HCT116 (cell line): ENCODE results near the gene ZNF695. TPM values are rescaled to one million over a fixed set of nuclear protein-coding genes. Genes with fewer than 3 reads are reported as not detected.
"Not testable (repeated sequence)": the region's sequence is repeated elsewhere in the genome, so short reads cannot be mapped to it uniquely, and the experiment has no call there.

Experiments
- ATAC-seq: fragments of 200-7000 bp; cut with Tn5 transposase; 2 replicates; pipeline ENCODE4 v1.9.1; 2020; ENCODE audit warnings: mild to moderate bottlenecking, moderate library complexity
- BruUV-seq: library from RNA; stranded (reverse); fragments of 400-500 nt; replicated peaks from 2 replicates; lab custom pipeline; 2021; lab: Mats Ljungman, UMichigan
- CTCF ChIA-PET: fragments of 300-600 bp; sonication (Branson Sonifier 250); formaldehyde crosslinking; loops from one replicate; lab custom pipeline; 2021; ENCODE audit warnings: antibody characterized with exemption; lab: Charles Lee
- POLR2A ChIA-PET: fragments of 300-600, 350-600 bp; sonication (Branson Sonifier 250); formaldehyde crosslinking; loops from one replicate; lab custom pipeline; 2021; ENCODE audit warnings: antibody characterized with exemption; lab: Charles Lee
- RAD21 ChIA-PET, 2 experiments: fragments of 300-600 bp; sonication (Branson Sonifier 250); formaldehyde crosslinking; loops; one replicate each; lab custom pipeline; 2023; ENCODE audit warnings: low total read pairs in 2 of 2; ENCODE audit not compliant: uncharacterized antibody in 2 of 2, unreplicated experiment in 2 of 2, low non-redundant PET in 1 of 2; lab: Charles Lee
- DNase-seq: peaks from one replicate; pipeline ENCODE4 v3.0.0-alpha.2; 2010; ENCODE audit warnings: low read depth, low spot score
- H2AFZ ChIP-seq: fragments of 200-600 bp; shearing (Covaris generic), sonication (generic); 2 replicates; pipeline ENCODE4 v1.6.1; 2017; ENCODE audit warnings: low read depth, mixed run types, mixed read lengths, antibody characterized with exemption, low read length; ENCODE audit not compliant: poor library complexity, severe bottlenecking
- H3K27ac ChIP-seq: 2 replicates; pipeline ENCODE4 v1.5.1; 2012; ENCODE audit warnings: low read depth, low read length
- H3K27me3 ChIP-seq: fragments of 200-600 bp; sonication (generic); 2 replicates; pipeline ENCODE4 v1.6.1; 2016; ENCODE audit warnings: mixed run types, low read length, mixed read lengths; ENCODE audit not compliant: insufficient read depth
- H3K36me3 ChIP-seq, 2 experiments: fragments of 200-500 bp in 1 of 2; fragments of 200-600 bp in 1 of 2; sonication (Bioruptor generic) in 1 of 2; sonication (generic) in 1 of 2; 2 replicates each; pipeline versions ENCODE4 v1.5.1 to v1.6.1; 2014 to 2016; ENCODE audit warnings: low read length in 2 of 2, inconsistent platforms in 1 of 2, mixed read lengths in 1 of 2, mixed run types in 1 of 2; ENCODE audit not compliant: insufficient read depth in 2 of 2, control insufficient read depth in 1 of 2
- H3K4me1 ChIP-seq, 2 experiments: fragments of 200-600 bp in 1 of 2; sonication (generic) in 1 of 2; 2 replicates each; pipeline versions ENCODE4 v1.5.1 to v1.6.1; 2012 to 2017; ENCODE audit warnings: low read length in 2 of 2, inconsistent platforms in 1 of 2, mild to moderate bottlenecking in 1 of 2, mixed read lengths in 1 of 2, mixed run types in 1 of 2, moderate library complexity in 1 of 2; ENCODE audit not compliant: insufficient read depth in 2 of 2, control insufficient read depth in 1 of 2
- H3K4me2 ChIP-seq: fragments of 200-600 bp; sonication (generic); 2 replicates; pipeline ENCODE4 v1.6.1; 2017; ENCODE audit warnings: mixed run types, low read length, mixed read lengths
- H3K4me3 ChIP-seq, 2 experiments: fragments of 200-600 bp in 1 of 2; sonication (generic) in 1 of 2; replicated peaks in 1 of 2; 2 replicates each; pipeline ENCODE4 v1.5.1; 2011 to 2016; ENCODE audit warnings: low read length in 2 of 2, control low read depth in 1 of 2, low read depth in 1 of 2, mild to moderate bottlenecking in 1 of 2, mixed read lengths in 1 of 2, mixed run types in 1 of 2
- H3K79me2 ChIP-seq: fragments of 200-600 bp; sonication (generic); 2 replicates; pipeline ENCODE4 v1.6.1; 2017; ENCODE audit warnings: mild to moderate bottlenecking, mixed run types, low read length, moderate library complexity, mixed read lengths; ENCODE audit not compliant: insufficient read depth
- H3K9ac ChIP-seq: fragments of 200-600 bp; sonication (generic); 2 replicates; pipeline ENCODE4 v1.6.1; 2016; ENCODE audit warnings: low read length, mixed read lengths
- H3K9me2 ChIP-seq: fragments of 200-600 bp; sonication (generic), shearing (Covaris generic); 2 replicates; pipeline ENCODE4 v1.6.1; 2017; ENCODE audit warnings: mixed run types, mild to moderate bottlenecking, moderate library complexity; ENCODE audit not compliant: insufficient read depth
- H3K9me3 ChIP-seq, 2 experiments: fragments of 200-500 bp in 1 of 2; fragments of 200-600 bp in 1 of 2; sonication (Bioruptor generic) in 1 of 2; sonication (generic) in 1 of 2; 2 replicates each; pipeline ENCODE4 v1.6.1; 2014 to 2017; ENCODE audit warnings: low read length in 2 of 2, mixed read lengths in 2 of 2, inconsistent platforms in 1 of 2, low read depth in 1 of 2, mild to moderate bottlenecking in 1 of 2, mixed run types in 1 of 2, moderate library complexity in 1 of 2; ENCODE audit not compliant: control insufficient read depth in 1 of 2, insufficient read depth in 1 of 2
- H4K20me1 ChIP-seq: fragments of 200-600 bp; sonication (generic), shearing (Covaris generic); 2 replicates; pipeline ENCODE4 v1.6.1; 2017; ENCODE audit warnings: mixed run types, mild to moderate bottlenecking, moderate library complexity; ENCODE audit not compliant: insufficient read depth
- EZH2phosphoT487 ChIP-seq: fragments of 200-600 bp; IDR thresholded peaks from 2 replicates; pipeline ENCODE4 v1.6.1; 2018; ENCODE audit warnings: antibody characterized with exemption, borderline replicate concordance
- JUND ChIP-seq: IDR thresholded peaks from 2 replicates; pipeline ENCODE4 v1.6.1; 2012
- RAD21 ChIP-seq: IDR thresholded peaks from 2 replicates; pipeline ENCODE4 v1.6.1; 2012; ENCODE audit warnings: low read depth, mild to moderate bottlenecking
- ZNF274 ChIP-seq: fragments of 200-500 bp; sonication (Bioruptor generic); IDR thresholded peaks from 2 replicates; pipeline ENCODE4 v1.6.1; 2014; ENCODE audit warnings: mild to moderate bottlenecking, low read depth, low read length, inconsistent platforms
- intact Hi-C: fragments of 100-400 bp; cut with micrococcal nuclease; formaldehyde crosslinking; loops from 2 replicates; pipeline ENCODE4 v1.10.0; 2022
- total RNA-seq: library from RNA; stranded (reverse); gene quantifications from one replicate; pipeline ENCODE4 v1.2.1, GENCODE V29; 2021; ENCODE audit not compliant: unreplicated experiment
- TF ChIP-seq, protein P1 (sequence below): IDR thresholded peaks from 2 replicates; pipeline ENCODE4 v1.6.1; 2011; ENCODE audit warnings: mild to moderate bottlenecking, low read length, moderate library complexity; ENCODE audit not compliant: insufficient replicate concordance; ENCODE audit errors: extremely low read depth

ZNF695 gene
- total RNA-seq, 1 experiment from 2014 or later = 14.9 TPM

DNA sequence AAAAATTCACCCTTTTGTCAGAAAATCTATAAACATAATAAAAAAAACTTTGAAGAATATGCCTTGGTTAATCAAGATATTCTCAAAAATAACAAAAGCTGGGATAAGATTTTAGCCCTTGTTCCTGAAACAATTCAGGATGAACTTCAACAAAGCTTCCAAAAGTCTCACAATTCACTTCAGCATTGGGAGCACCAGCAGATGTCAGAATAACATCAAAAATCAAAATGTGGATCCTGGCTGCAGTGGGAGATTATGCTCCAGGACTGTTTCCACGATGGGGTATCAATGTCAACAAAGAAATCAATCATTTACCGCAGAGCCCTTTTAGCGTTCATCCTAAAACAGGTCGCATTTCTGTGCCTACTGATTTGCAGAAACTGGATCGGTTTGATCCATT lies 35.5 kb upstream of the ZNF695 start:
- Histone ChIP-seq H3K36me3 (peaks cover 0 to 4% of the 10 kb centered on the region in 2 experiments; a peak in 1 of 4 replicates), H3K9me2 (no peaks in the 10 kb centered on the region), H3K79me2 (peaks cover 31% of the 10 kb centered on the region), H4K20me1 (no peaks in the 10 kb centered on the region), H2AFZ (no peak overlapping the region), H3K27ac (no peak overlapping the region), H3K9me3 (peaks cover 34 to 62% of the 10 kb centered on the region in 2 experiments; a peak in 3 of 4 replicates), H3K4me2 (no peak overlapping the region), H3K9ac (no peak overlapping the region), H3K4me3 (no peak overlapping the region), H3K4me1 (no peaks in the 10 kb centered on the region), H3K27me3 (no peaks in the 10 kb centered on the region)
- POLR2A ChIA-PET = no interaction called here
- ATAC-seq (no peak), DNase-seq (no peak)
- RAD21 ChIA-PET = no interaction called here
- no TSS peak for BruUV-seq
- TF ChIP-seq RAD21 (0 out of 2 replicates have a peak, but pooled peaks have one; percentile 6), JUND (no peak)
- CTCF ChIA-PET = no interaction called here
- intact Hi-C loops = no loop called here

DNA sequence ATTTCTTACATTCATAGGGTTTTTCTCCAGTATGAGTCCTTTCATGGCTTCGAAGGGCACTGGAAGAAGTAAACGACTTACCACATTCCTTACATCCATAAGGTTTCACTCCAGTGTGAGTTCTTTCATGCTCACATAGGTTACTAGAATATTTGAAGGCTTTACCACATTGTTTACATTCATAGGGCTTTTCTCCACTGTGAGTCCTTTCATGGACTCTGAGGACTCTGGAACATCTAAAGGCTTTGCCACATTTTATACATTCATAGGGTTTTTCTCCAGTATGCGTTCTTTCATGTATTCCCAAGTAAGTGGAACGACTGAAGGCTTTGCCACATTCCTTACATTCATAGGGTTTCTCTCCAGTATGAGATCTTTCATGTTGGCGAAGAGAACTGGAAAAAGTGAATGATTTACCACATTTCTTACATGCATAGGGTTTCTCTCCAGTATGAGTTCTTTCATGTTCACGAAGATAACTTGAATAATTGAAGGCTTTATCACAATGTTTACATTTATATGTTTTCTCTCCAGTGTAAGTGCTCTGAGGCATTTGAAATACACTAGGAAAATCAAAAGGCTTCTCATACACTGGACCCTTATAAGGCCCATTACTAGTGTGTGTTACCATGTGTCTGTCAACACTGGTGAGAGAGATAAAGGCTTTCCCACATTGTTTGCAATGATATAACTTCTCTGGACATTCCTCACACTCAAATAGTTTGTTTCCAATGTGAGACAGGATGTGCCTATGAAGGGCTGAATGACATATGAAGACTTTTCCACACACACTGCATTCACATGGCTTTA lies 29.9 kb upstream of the ZNF695 start:
- H3K4me2 ChIP-seq = no peak overlapping the region
- CTCF ChIA-PET = no interaction called here
- ATAC-seq = no peak
- TSS peak; percentile 30 for BruUV-seq
- H3K4me3 ChIP-seq = no peak overlapping the region
- H2AFZ ChIP-seq = no peak overlapping the region
- no peak for DNase-seq
- no peaks in the 10 kb centered on the region for H3K27me3 ChIP-seq
- peaks cover 4 to 27% of the 10 kb centered on the region in 2 experiments for H3K36me3 ChIP-seq
- no peak overlapping the region for H3K9ac ChIP-seq
- peaks cover 33 to 62% of the 10 kb centered on the region in 2 experiments for H3K9me3 ChIP-seq
- H3K9me2 ChIP-seq = no peaks in the 10 kb centered on the region
- intact Hi-C loops = no loop called here
- H3K79me2 ChIP-seq = peaks cover 10% of the 10 kb centered on the region
- H4K20me1 ChIP-seq = no peaks in the 10 kb centered on the region
- RAD21 ChIA-PET = no interaction called here
- no peaks in the 10 kb centered on the region for H3K4me1 ChIP-seq
- POLR2A ChIA-PET = no interaction called here
- TF ChIP-seq ZNF274 (peak; percentile 89), EZH2phosphoT487 (no peak), RAD21 (no peak)
- TF ChIP-seq, protein P1, sequence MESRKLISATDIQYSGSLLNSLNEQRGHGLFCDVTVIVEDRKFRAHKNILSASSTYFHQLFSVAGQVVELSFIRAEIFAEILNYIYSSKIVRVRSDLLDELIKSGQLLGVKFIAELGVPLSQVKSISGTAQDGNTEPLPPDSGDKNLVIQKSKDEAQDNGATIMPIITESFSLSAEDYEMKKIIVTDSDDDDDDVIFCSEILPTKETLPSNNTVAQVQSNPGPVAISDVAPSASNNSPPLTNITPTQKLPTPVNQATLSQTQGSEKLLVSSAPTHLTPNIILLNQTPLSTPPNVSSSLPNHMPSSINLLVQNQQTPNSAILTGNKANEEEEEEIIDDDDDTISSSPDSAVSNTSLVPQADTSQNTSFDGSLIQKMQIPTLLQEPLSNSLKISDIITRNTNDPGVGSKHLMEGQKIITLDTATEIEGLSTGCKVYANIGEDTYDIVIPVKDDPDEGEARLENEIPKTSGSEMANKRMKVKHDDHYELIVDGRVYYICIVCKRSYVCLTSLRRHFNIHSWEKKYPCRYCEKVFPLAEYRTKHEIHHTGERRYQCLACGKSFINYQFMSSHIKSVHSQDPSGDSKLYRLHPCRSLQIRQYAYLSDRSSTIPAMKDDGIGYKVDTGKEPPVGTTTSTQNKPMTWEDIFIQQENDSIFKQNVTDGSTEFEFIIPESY = no peak
- no peak overlapping the region for H3K27ac ChIP-seq

DNA sequence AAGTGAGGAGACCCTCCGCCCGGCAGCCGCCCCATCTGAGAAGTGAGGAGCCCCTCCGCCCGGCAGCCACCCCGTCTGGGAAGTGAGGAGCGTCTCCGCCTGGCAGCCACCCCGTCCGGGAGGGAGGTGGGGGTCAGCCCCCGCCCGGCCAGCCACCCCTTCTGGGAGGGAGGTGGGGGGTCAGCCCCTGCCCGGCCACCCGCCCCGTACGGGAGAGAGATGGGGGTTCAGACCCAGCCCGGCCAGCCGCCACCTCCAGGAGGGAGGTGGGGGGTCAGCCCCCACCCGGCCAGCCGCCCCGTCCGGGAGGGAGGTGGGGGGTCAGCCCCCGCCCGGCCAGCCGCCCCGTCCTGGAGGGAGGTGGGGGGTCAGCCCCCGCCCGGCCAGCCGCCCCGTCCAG lies 24.4 kb upstream of the ZNF695 start:
- H3K79me2 ChIP-seq, H3K4me2 ChIP-seq, H3K9ac ChIP-seq, CTCF ChIA-PET, intact Hi-C loops, H3K4me1 ChIP-seq, H3K9me2 ChIP-seq, H3K27me3 ChIP-seq, ATAC-seq, RAD21 ChIA-PET, DNase-seq, H2AFZ ChIP-seq, H3K27ac ChIP-seq, H4K20me1 ChIP-seq, BruUV-seq, POLR2A ChIA-PET, H3K4me3 ChIP-seq: not testable (repeated sequence)
- Histone ChIP-seq H3K9me3 (peaks cover 17 to 28% of the 10 kb centered on the region in 2 experiments), H3K36me3 (peaks cover 0 to 12% of the 10 kb centered on the region in 2 experiments; a peak in 2 of 4 replicates)
